ENCODE results near the gene WSCD2. TPM values are rescaled to one million over a fixed set of nuclear protein-coding genes. Genes with fewer than 3 reads are reported as not detected.

WSCD2 gene
- total RNA-seq, 1 donor from 2014 or later, result 2.9 TPM

DNA sequence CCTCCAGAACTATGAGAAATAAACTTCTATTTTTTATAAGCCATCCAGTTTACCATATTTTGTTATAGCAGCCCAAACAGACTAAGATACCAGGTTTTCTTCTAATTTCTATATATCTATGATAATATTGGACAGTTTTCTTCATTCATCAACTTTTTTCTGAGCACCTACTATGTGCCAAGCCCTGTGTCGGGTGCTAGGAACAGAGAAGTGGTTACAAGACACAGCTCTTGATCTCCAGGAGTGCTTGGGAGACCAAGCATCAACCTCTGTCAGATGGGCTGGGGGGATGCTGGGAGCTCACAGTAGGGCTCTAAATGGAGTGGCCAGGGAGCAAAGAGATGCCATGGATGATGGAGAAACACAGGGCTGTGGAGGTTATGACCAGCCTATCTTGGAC, 2.9 kb upstream of the WSCD2 start:
- no peak for DNase-seq (ENCODE audit: low spot score in 2 of 2)
- FAIRE-seq, result no peak

DNA sequence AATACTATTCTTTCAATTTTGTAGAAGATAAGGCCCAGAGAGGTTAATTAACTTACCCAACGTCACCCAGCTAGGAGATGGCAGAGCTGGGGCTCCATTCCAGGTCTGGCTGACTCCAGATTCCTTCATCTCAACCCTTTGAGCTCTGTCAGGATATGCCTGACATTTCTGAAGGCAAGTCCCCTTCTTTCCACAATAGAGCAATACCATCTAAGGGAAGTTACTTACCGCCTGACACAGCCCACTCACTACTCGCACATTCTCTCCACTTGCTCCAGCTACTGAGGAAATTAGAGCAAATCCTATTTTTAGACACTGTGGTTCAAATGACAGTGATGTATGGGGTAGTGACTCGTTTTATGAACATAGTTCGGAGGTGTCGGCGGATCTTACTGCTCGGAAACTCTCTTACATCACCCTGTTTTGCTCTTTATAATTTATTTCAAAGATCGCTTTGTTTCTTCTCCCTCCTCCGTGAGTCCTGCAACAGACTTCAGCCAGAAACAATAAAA, 2.0 kb upstream of the WSCD2 start:
- DNase-seq (ENCODE audit: low spot score in 2 of 2), result no peak
- no peak for FAIRE-seq

DNA sequence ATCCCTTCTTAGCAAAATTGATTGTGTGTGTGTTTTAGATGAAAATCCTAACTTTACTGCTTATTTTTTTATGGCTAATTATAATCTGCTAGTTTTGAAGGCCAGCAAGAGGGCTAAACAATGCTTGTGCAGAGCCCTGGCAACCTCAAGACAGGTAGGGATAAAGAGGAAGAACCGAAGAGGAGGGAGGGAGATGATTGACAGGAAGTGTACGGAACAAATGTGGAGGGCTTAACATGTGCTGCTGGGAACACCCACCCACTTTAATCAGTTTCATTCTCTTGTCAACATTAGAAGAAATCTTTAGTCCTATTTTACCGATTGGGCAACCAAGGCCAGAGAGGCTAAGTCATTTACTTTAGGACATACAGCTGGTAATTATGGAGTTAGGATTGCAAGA, 1.4 kb upstream of the WSCD2 start:
- no peak for DNase-seq (ENCODE audit: low spot score in 2 of 2)
- no peak for FAIRE-seq

DNA sequence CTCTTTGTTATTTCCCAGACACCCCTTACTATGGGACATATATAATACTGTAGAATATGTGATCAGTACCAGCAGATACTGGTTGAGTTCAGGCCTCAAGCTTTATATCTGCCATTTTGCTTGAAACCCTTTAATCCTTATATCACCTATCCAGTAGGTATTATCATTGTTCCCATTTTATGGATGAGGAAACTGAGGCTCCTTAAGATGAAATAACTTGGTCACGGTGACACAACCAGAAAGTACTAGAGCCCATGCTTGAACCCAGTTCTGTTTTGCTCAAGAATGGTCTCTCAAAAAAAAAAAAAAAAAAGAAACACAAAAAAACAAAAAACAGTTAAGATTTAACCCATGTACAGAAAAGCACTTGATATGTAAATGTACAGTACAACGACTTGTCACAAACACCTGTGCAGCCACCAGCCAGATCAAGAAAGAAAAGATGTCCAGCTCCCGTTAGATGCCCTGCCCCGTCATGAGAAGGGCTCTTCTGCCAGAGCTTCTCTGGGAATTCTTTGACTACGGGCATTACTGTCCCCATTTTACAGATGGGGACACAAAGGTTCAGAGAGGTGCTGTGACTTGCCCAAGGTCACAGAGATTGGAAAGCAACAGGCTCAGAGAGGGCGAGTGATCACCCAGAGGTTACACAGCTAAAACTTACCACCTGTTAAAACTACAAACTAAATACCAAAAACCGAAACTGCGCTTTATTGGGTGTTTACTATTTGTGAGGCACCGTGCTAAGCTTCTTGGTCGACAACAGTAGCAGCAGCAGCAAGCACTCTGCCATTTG, 669 bp upstream of the WSCD2 start:
- DNase-seq (ENCODE audit: low spot score in 2 of 2) (no peak), FAIRE-seq (no peak)

GRCh38 chr12:108131035-108131434, 1.9 kb downstream of the WSCD2 start:
- FAIRE-seq (no peak), DNase-seq (ENCODE audit: low spot score in 2 of 2) (no peak)

DNA sequence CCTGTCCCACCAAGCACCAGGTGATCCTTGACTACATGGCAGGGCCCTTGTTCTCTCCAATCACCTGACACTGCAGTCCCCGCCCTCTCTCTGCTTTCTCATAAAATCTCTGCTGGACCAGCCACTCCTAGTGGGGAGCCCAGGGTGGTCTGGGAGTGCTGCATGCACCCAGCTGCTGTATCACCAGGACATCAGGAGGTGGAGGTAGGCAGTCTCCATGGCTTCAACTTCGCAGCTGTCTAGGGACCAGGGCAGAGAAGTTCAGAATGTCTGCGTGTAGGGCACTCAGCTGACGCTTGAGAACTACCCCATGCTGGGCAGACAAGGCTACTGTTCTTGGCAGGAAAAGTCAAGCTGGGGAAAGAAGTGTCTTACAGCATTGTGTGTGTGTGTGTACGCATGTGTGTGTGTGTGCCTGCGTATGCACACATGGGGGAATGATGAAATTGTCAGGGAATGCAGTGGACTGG, 2.6 kb downstream of the WSCD2 start:
- DNase-seq (ENCODE audit: low spot score in 2 of 2), result no peak
- FAIRE-seq, result no peak

GRCh38 chr12:108133482-108133881, 4.4 kb downstream of the WSCD2 start:
- no peak for FAIRE-seq
- no peak for DNase-seq (ENCODE audit: low spot score in 2 of 2)

- FAIRE-seq (no peak), DNase-seq (ENCODE audit: low spot score in 2 of 2) (no peak)
These were observed 5.7 kb downstream of the WSCD2 start for GRCh38 chr12:108134744-108135143.

DNA sequence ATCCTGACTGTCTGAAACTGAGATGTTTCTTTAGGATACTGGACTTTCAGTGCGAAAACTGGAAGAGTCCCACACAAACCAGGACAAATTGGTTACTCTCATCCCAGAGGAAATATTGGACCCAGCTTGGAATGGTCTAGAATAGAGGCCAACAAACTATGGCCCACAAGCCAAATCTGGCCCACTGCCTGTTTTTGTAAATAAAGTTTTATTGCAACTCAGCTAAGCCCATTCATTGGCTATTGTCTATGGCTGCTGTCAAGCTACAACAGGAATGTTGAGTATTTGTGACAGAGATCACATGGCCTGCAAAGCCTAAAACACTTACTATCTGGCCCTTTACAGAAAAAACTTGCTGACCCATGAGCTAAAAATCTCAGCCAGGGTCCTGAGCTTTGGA, 6.5 kb downstream of the WSCD2 start:
- no peak for FAIRE-seq
- DNase-seq (ENCODE audit: low spot score in 2 of 2), result no peak

- no peak for FAIRE-seq
- no peak for DNase-seq (ENCODE audit: low spot score in 2 of 2)
These were observed 7.6 kb downstream of the WSCD2 start for GRCh38 chr12:108136697-108137096.

DNA sequence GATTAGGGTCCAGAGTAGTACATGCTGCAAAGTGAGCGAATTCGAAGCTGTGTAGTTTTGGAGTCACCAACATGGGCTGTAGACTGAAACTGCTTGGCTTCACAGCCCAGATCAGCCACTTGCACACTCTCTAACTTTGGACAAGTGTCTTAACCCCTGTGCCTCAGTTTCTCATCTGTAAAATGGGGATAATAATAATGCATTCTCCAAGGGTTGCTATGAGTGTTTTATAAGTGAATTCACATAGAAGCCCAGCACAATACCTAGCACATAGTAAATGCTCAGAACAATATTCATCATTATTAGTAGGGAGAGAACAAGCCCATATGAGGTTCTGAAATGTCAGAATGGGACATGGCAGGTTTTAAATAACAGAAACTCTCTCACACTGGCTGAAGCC, 10.4 kb downstream of the WSCD2 start:
- DNase-seq (ENCODE audit: low spot score in 2 of 2) (no peak), FAIRE-seq (no peak)

- no peak for DNase-seq (ENCODE audit: low spot score in 2 of 2)
- FAIRE-seq, result no peak
These were observed 11.4 kb downstream of the WSCD2 start for GRCh38 chr12:108140501-108140900.

DNA sequence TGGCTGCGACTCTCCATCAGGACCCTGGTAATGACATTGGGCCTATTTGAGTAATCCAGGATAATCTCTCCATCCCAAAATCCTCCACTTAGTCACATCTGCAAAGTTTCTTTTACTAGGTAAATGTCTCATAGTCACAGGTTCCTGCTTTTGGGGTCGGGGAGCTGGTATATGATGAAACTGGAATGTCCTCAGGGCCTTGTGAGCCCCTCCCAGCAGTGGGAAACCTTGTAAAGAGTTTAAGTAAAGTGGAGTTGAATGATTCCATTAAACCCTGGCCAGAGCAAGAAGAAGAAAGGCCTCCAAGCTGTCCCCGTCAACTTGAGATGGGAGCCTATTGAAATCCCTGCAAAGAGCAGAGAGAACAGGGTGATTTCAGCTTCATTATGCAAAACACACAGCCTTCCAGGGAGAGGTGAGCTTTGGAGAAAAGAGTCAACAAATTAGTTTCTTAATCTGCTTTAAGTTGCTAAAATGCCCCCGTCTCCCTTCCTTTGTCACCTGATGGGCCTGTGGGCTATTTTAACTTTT, 12.6 kb downstream of the WSCD2 start:
- FAIRE-seq (no peak), DNase-seq (ENCODE audit: low spot score in 2 of 2) (no peak)

- FAIRE-seq (no peak), DNase-seq (ENCODE audit: low spot score in 2 of 2) (no peak)
These were observed 14.1 kb downstream of the WSCD2 start for GRCh38 chr12:108143144-108143543.

GRCh38 chr12:108144080-108144479, 15.0 kb downstream of the WSCD2 start:
- FAIRE-seq (no peak), DNase-seq (ENCODE audit: low spot score in 2 of 2) (no peak)

DNA sequence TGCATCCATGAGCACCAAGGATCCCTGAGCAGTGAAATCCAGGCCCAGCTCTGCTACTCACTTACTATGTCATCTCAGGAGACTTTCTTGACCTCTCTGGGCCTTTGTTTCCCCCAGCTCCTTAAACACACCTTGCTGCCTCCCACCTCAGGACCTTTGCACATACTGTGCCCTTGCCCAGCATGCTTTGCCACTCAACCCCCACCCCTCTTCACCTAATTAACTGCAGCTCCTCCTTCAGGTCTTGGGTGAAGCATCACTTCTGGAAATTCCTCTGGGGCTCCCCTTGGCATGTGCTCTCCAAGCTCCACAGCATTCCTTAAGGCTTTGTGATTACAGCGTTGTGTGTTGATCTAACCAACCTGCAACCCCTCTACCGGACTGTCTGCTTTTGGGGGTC, 15.9 kb downstream of the WSCD2 start:
- DNase-seq (ENCODE audit: low spot score in 2 of 2), result no peak
- no peak for FAIRE-seq

GRCh38 chr12:108146035-108146893, 17.2 kb downstream of the WSCD2 start:
- no peak for DNase-seq (ENCODE audit: low spot score in 2 of 2)
- no peak for FAIRE-seq

GRCh38 chr12:108147279-108147678, 18.2 kb downstream of the WSCD2 start:
- DNase-seq (ENCODE audit: low spot score in 2 of 2), result no peak
- no peak for FAIRE-seq

- no peak for DNase-seq (ENCODE audit: low spot score in 2 of 2)
- no peak for FAIRE-seq
These were observed 19.5 kb downstream of the WSCD2 start for GRCh38 chr12:108148521-108149074.

DNA sequence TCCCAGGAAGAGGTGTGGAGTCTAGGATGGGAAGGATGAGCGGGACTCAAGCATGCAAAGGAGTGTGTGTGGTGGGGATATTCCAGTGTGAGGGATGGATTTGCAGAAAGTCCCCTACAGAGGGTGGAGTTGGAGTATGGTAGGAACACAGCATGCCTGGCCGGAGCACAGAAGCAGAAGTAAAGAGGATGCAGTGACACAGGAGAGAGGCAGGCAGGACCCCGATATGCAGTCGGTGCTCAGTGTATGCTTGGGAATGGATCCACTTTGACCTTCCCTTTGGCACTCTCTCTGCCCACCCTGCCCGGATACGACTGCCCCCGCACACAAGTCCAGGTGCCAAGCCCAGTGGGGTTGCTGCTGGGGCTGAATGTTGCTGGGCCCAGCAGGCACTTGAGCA, 21.3 kb downstream of the WSCD2 start:
- DNase-seq (ENCODE audit: low spot score in 2 of 2), result no peak
- FAIRE-seq, result no peak
